HCT116 (cell line): Measurements from ENCODE around the gene CPNE2. TPM values are rescaled to one million over a fixed set of nuclear protein-coding genes. Genes with fewer than 3 reads are reported as not detected.

Experiments used
- ATAC-seq: fragments of 200-7000 bp; cut with Tn5 transposase; 2 replicates; pipeline ENCODE4 v1.9.1; 2020; ENCODE audit warnings: mild to moderate bottlenecking, moderate library complexity
- BruUV-seq: library from RNA; stranded (reverse); fragments of 400-500 nt; replicated peaks from 2 replicates; lab custom pipeline; 2021; lab: Mats Ljungman, UMichigan
- CTCF ChIA-PET: fragments of 300-600 bp; sonication (Branson Sonifier 250); formaldehyde crosslinking; loops from one replicate; lab custom pipeline; 2021; ENCODE audit warnings: antibody characterized with exemption; lab: Charles Lee
- POLR2A ChIA-PET: fragments of 300-600, 350-600 bp; sonication (Branson Sonifier 250); formaldehyde crosslinking; loops from one replicate; lab custom pipeline; 2021; ENCODE audit warnings: antibody characterized with exemption; lab: Charles Lee
- RAD21 ChIA-PET, 2 experiments: fragments of 300-600 bp; sonication (Branson Sonifier 250); formaldehyde crosslinking; loops; one replicate each; lab custom pipeline; 2023; ENCODE audit warnings: low total read pairs in 2 of 2; ENCODE audit not compliant: uncharacterized antibody in 2 of 2, unreplicated experiment in 2 of 2, low non-redundant PET in 1 of 2; lab: Charles Lee
- DNase-seq: peaks from one replicate; pipeline ENCODE4 v3.0.0-alpha.2; 2010; ENCODE audit warnings: low read depth, low spot score
- H2AFZ ChIP-seq: fragments of 200-600 bp; shearing (Covaris generic), sonication (generic); 2 replicates; pipeline ENCODE4 v1.6.1; 2017; ENCODE audit warnings: low read depth, mixed run types, mixed read lengths, antibody characterized with exemption, low read length; ENCODE audit not compliant: poor library complexity, severe bottlenecking
- H3K27ac ChIP-seq: 2 replicates; pipeline ENCODE4 v1.5.1; 2012; ENCODE audit warnings: low read depth, low read length
- H3K27me3 ChIP-seq: fragments of 200-600 bp; sonication (generic); 2 replicates; pipeline ENCODE4 v1.6.1; 2016; ENCODE audit warnings: mixed run types, low read length, mixed read lengths; ENCODE audit not compliant: insufficient read depth
- H3K36me3 ChIP-seq, 2 experiments: fragments of 200-500 bp in 1 of 2; fragments of 200-600 bp in 1 of 2; sonication (Bioruptor generic) in 1 of 2; sonication (generic) in 1 of 2; 2 replicates each; pipeline versions ENCODE4 v1.5.1 to v1.6.1; 2014 to 2016; ENCODE audit warnings: low read length in 2 of 2, inconsistent platforms in 1 of 2, mixed read lengths in 1 of 2, mixed run types in 1 of 2; ENCODE audit not compliant: insufficient read depth in 2 of 2, control insufficient read depth in 1 of 2
- H3K4me1 ChIP-seq, 2 experiments: fragments of 200-600 bp in 1 of 2; sonication (generic) in 1 of 2; 2 replicates each; pipeline versions ENCODE4 v1.5.1 to v1.6.1; 2012 to 2017; ENCODE audit warnings: low read length in 2 of 2, inconsistent platforms in 1 of 2, mild to moderate bottlenecking in 1 of 2, mixed read lengths in 1 of 2, mixed run types in 1 of 2, moderate library complexity in 1 of 2; ENCODE audit not compliant: insufficient read depth in 2 of 2, control insufficient read depth in 1 of 2
- H3K4me2 ChIP-seq: fragments of 200-600 bp; sonication (generic); 2 replicates; pipeline ENCODE4 v1.6.1; 2017; ENCODE audit warnings: mixed run types, low read length, mixed read lengths
- H3K4me3 ChIP-seq, 2 experiments: fragments of 200-600 bp in 1 of 2; sonication (generic) in 1 of 2; replicated peaks in 1 of 2; 2 replicates each; pipeline ENCODE4 v1.5.1; 2011 to 2016; ENCODE audit warnings: low read length in 2 of 2, control low read depth in 1 of 2, low read depth in 1 of 2, mild to moderate bottlenecking in 1 of 2, mixed read lengths in 1 of 2, mixed run types in 1 of 2
- H3K79me2 ChIP-seq: fragments of 200-600 bp; sonication (generic); 2 replicates; pipeline ENCODE4 v1.6.1; 2017; ENCODE audit warnings: mild to moderate bottlenecking, mixed run types, low read length, moderate library complexity, mixed read lengths; ENCODE audit not compliant: insufficient read depth
- H3K9ac ChIP-seq: fragments of 200-600 bp; sonication (generic); 2 replicates; pipeline ENCODE4 v1.6.1; 2016; ENCODE audit warnings: low read length, mixed read lengths
- H3K9me2 ChIP-seq: fragments of 200-600 bp; sonication (generic), shearing (Covaris generic); 2 replicates; pipeline ENCODE4 v1.6.1; 2017; ENCODE audit warnings: mixed run types, mild to moderate bottlenecking, moderate library complexity; ENCODE audit not compliant: insufficient read depth
- H3K9me3 ChIP-seq, 2 experiments: fragments of 200-500 bp in 1 of 2; fragments of 200-600 bp in 1 of 2; sonication (Bioruptor generic) in 1 of 2; sonication (generic) in 1 of 2; 2 replicates each; pipeline ENCODE4 v1.6.1; 2014 to 2017; ENCODE audit warnings: low read length in 2 of 2, mixed read lengths in 2 of 2, inconsistent platforms in 1 of 2, low read depth in 1 of 2, mild to moderate bottlenecking in 1 of 2, mixed run types in 1 of 2, moderate library complexity in 1 of 2; ENCODE audit not compliant: control insufficient read depth in 1 of 2, insufficient read depth in 1 of 2
- H4K20me1 ChIP-seq: fragments of 200-600 bp; sonication (generic), shearing (Covaris generic); 2 replicates; pipeline ENCODE4 v1.6.1; 2017; ENCODE audit warnings: mixed run types, mild to moderate bottlenecking, moderate library complexity; ENCODE audit not compliant: insufficient read depth
- ATF3 ChIP-seq: IDR thresholded peaks from 2 replicates; pipeline ENCODE4 v1.6.1; 2012
- CBX3 ChIP-seq: IDR thresholded peaks from 2 replicates; pipeline ENCODE4 v1.6.1; 2012; ENCODE audit warnings: low read depth
- CEBPB ChIP-seq: IDR thresholded peaks from 2 replicates; pipeline ENCODE4 v1.6.1; 2012; ENCODE audit warnings: low read depth
- EGR1 ChIP-seq: IDR thresholded peaks from 2 replicates; pipeline ENCODE4 v1.6.1; 2012; ENCODE audit warnings: low read depth
- ELF1 ChIP-seq: IDR thresholded peaks from 2 replicates; pipeline ENCODE4 v1.6.1; 2012; ENCODE audit warnings: low read depth, borderline replicate concordance
- EZH2 ChIP-seq: fragments of 200-600 bp; sonication (generic); IDR thresholded peaks from 2 replicates; pipeline ENCODE4 v1.6.1; 2017; ENCODE audit warnings: antibody characterized with exemption, mixed run types
- EZH2phosphoT487 ChIP-seq: fragments of 200-600 bp; IDR thresholded peaks from 2 replicates; pipeline ENCODE4 v1.6.1; 2018; ENCODE audit warnings: antibody characterized with exemption, borderline replicate concordance
- POLR2A ChIP-seq: IDR thresholded peaks from 2 replicates; pipeline ENCODE4 v1.7.0; 2011; ENCODE audit warnings: borderline replicate concordance; ENCODE audit not compliant: insufficient read depth, insufficient read length; ENCODE audit errors: extremely low read depth
- SIN3A ChIP-seq: IDR thresholded peaks from 2 replicates; pipeline ENCODE4 v1.6.1; 2012; ENCODE audit warnings: low read depth
- ZFX ChIP-seq: fragments of 450-650 bp; IDR thresholded peaks from 2 replicates; pipeline ENCODE4 v1.6.1; 2017
- ZNF274 ChIP-seq: fragments of 200-500 bp; sonication (Bioruptor generic); IDR thresholded peaks from 2 replicates; pipeline ENCODE4 v1.6.1; 2014; ENCODE audit warnings: mild to moderate bottlenecking, low read depth, low read length, inconsistent platforms
- intact Hi-C: fragments of 100-400 bp; cut with micrococcal nuclease; formaldehyde crosslinking; loops from 2 replicates; pipeline ENCODE4 v1.10.0; 2022
- total RNA-seq: library from RNA; stranded (reverse); gene quantifications from one replicate; pipeline ENCODE4 v1.2.1, GENCODE V29; 2021; ENCODE audit not compliant: unreplicated experiment

Gene CPNE2
- total RNA-seq, 1 experiment from 2014 or later: 31.2 TPM

GRCh38 chr16:57147381-57148221 is 55.2 kb downstream of the CPNE2 start (continued):
- no peak for TF ChIP-seq CBX3
- TF ChIP-seq, all 23 proteins: peak for 0

- Histone ChIP-seq H2AFZ (no peak overlapping the region), H4K20me1 (no peaks in the 10 kb centered on the region), H3K27me3 (no peaks in the 10 kb centered on the region), H3K9ac (no peak overlapping the region), H3K27ac (no peak overlapping the region), H3K4me1 (no peaks in the 10 kb centered on the region), H3K9me3 (no peaks in the 10 kb centered on the region), H3K4me3 (no peak overlapping the region), H3K79me2 (no peaks in the 10 kb centered on the region), H3K36me3 (peaks cover 0 to 6% of the 10 kb centered on the region in 2 experiments; a peak in 2 of 4 replicates), H3K4me2 (no peak overlapping the region), H3K9me2 (no peaks in the 10 kb centered on the region)
- ChIA-PET POLR2A (no interaction called here), CTCF (no interaction called here), RAD21 (no interaction called here)
- no peak for ATAC-seq
- TF ChIP-seq POLR2A (no peak), EZH2phosphoT487 (no peak), CEBPB (no peak), SIN3A (no peak), EZH2 (no peak), EGR1 (no peak), ZNF274 (no peak), ZFX (no peak), ATF3 (no peak), ELF1 (no peak)
- intact Hi-C loops: no loop called here
- no TSS peak for BruUV-seq
- DNase-seq: no peak
Measured at GRCh38 chr16:57148481-57148880, 56.1 kb downstream of the CPNE2 start.
